H9 (cell line): ENCODE measurements around the gene WBP1. TPM values are rescaled to one million over a fixed set of nuclear protein-coding genes. Genes with fewer than 3 reads are reported as not detected.

Experiments used
- DNase-seq: peaks from one replicate; pipeline ENCODE4 v3.0.0-alpha.2; 2017
- H2AFZ ChIP-seq: one replicate; pipeline ENCODE4 v1.6.1; 2013; ENCODE audit warnings: mild to moderate bottlenecking, low read length, control low read depth, moderate library complexity
- H2AK5ac ChIP-seq: 2 replicates; pipeline ENCODE4 v1.6.1; 2013; ENCODE audit warnings: low read length, control low read depth, mixed read lengths; ENCODE audit not compliant: insufficient read length
- H2BK120ac ChIP-seq: one replicate; pipeline ENCODE4 v1.6.1; 2013; ENCODE audit warnings: low read depth, mild to moderate bottlenecking, low read length, control low read depth, inconsistent platforms; ENCODE audit not compliant: poor library complexity, severe bottlenecking
- H2BK12ac ChIP-seq: 2 replicates; pipeline ENCODE4 v1.6.1; 2013; ENCODE audit warnings: low read length, control low read depth, mixed read lengths, low read depth; ENCODE audit not compliant: insufficient read length
- H2BK15ac ChIP-seq: 2 replicates; pipeline ENCODE4 v1.6.1; 2013; ENCODE audit warnings: low read depth, low read length, control low read depth
- H2BK20ac ChIP-seq: one replicate; pipeline ENCODE4 v1.6.1; 2013; ENCODE audit warnings: low read depth, mild to moderate bottlenecking, low read length, control low read depth, inconsistent platforms; ENCODE audit not compliant: poor library complexity, severe bottlenecking
- H2BK5ac ChIP-seq: 2 replicates; pipeline ENCODE4 v1.6.1; 2013; ENCODE audit warnings: low read length, control low read depth, mixed read lengths; ENCODE audit not compliant: insufficient read length
- H3K14ac ChIP-seq: 2 replicates; pipeline ENCODE4 v1.6.1; 2013; ENCODE audit warnings: low read length, control low read depth; ENCODE audit not compliant: insufficient read depth
- H3K18ac ChIP-seq: 2 replicates; pipeline ENCODE4 v1.6.1; 2013; ENCODE audit warnings: low read depth, mild to moderate bottlenecking, mixed read lengths, low read length, control low read depth; ENCODE audit not compliant: insufficient read length
- H3K23ac ChIP-seq: 2 replicates; pipeline ENCODE4 v1.6.1; 2013; ENCODE audit warnings: low read length, control low read depth, mixed read lengths, low read depth; ENCODE audit not compliant: insufficient read length
- H3K23me2 ChIP-seq: 2 replicates; pipeline ENCODE4 v1.6.1; 2013; ENCODE audit warnings: low read depth, mild to moderate bottlenecking, mixed read lengths, low read length, control low read depth; ENCODE audit not compliant: insufficient read length, poor library complexity, severe bottlenecking
- H3K27ac ChIP-seq: 2 replicates; pipeline ENCODE4 v1.5.1; 2013; ENCODE audit warnings: low read length, control low read depth, mixed read lengths, low read depth; ENCODE audit not compliant: insufficient read length
- H3K27me3 ChIP-seq: 2 replicates; pipeline ENCODE4 v1.6.1; 2013; ENCODE audit warnings: low read length, control low read depth, inconsistent platforms; ENCODE audit not compliant: insufficient read depth
- H3K4ac ChIP-seq: 2 replicates; pipeline ENCODE4 v1.6.1; 2013; ENCODE audit warnings: low read depth, mild to moderate bottlenecking, control low read depth, inconsistent platforms, low read length, moderate library complexity
- H3K4me1 ChIP-seq: 2 replicates; pipeline ENCODE4 v1.6.1; 2013; ENCODE audit warnings: low read length, control low read depth, inconsistent platforms; ENCODE audit not compliant: insufficient read depth
- H3K4me2 ChIP-seq: 2 replicates; pipeline ENCODE4 v1.6.1; 2013; ENCODE audit warnings: low read length, control low read depth, mixed read lengths; ENCODE audit not compliant: insufficient read length, insufficient read depth
- H3K56ac ChIP-seq: 2 replicates; pipeline ENCODE4 v1.6.1; 2013; ENCODE audit warnings: low read depth, mild to moderate bottlenecking, mixed read lengths, low read length, control low read depth; ENCODE audit not compliant: insufficient read length
- H3K79me1 ChIP-seq: 2 replicates; pipeline ENCODE4 v1.6.1; 2013; ENCODE audit warnings: low read depth, mild to moderate bottlenecking, moderate library complexity, low read length, control low read depth, inconsistent platforms; ENCODE audit not compliant: insufficient read depth, poor library complexity, severe bottlenecking
- H3K79me2 ChIP-seq: 2 replicates; pipeline ENCODE4 v1.6.1; 2013; ENCODE audit warnings: low read length, control low read depth, inconsistent platforms; ENCODE audit not compliant: insufficient read depth
- H3K9ac ChIP-seq: 2 replicates; pipeline ENCODE4 v1.6.1; 2013; ENCODE audit warnings: low read length, control low read depth, mixed read lengths; ENCODE audit not compliant: insufficient read length; ENCODE audit errors: extremely low read depth
- H3K9me3 ChIP-seq: one replicate; pipeline ENCODE4 v1.6.1; 2013; ENCODE audit warnings: low read depth, low read length, inconsistent platforms; ENCODE audit not compliant: control insufficient read depth
- H3T11ph ChIP-seq: one replicate; pipeline ENCODE4 v1.6.1; 2013; ENCODE audit warnings: mild to moderate bottlenecking, low read length, control low read depth, inconsistent platforms
- H4K20me1 ChIP-seq: one replicate; pipeline ENCODE4 v1.6.1; 2013; ENCODE audit not compliant: control insufficient read depth, insufficient read length, insufficient read depth
- H4K5ac ChIP-seq: 2 replicates; pipeline ENCODE4 v1.6.1; 2013; ENCODE audit warnings: low read depth, mild to moderate bottlenecking, mixed read lengths, low read length, control low read depth; ENCODE audit not compliant: insufficient read length
- H4K8ac ChIP-seq: replicated peaks from 2 replicates; pipeline ENCODE4 v1.6.1; 2013; ENCODE audit warnings: low read length, control low read depth, mixed read lengths, low read depth; ENCODE audit not compliant: insufficient read length
- H4K91ac ChIP-seq: 2 replicates; pipeline ENCODE4 v1.6.1; 2013; ENCODE audit warnings: low read depth, mild to moderate bottlenecking, moderate library complexity, mixed read lengths, low read length, control low read depth; ENCODE audit not compliant: insufficient read length
- H3K27ac Mint-ChIP-seq, 3 experiments: 2 replicates in 2 of 3; 3 replicates in 1 of 3; pipeline ENCODE4 v1.8.0; 2020 to 2021; ENCODE audit warnings: mixed read lengths in 3 of 3, mild to moderate bottlenecking in 1 of 3, moderate library complexity in 1 of 3
- H3K27me3 Mint-ChIP-seq: 2 replicates; pipeline ENCODE4 v1.8.0; 2021; ENCODE audit warnings: low read depth, mild to moderate bottlenecking, moderate library complexity, mixed read lengths
- H3K36me3 Mint-ChIP-seq, 3 experiments: 2 replicates in 2 of 3; 3 replicates in 1 of 3; pipeline ENCODE4 v1.8.0; 2020 to 2021; ENCODE audit warnings: low read depth in 3 of 3, mixed read lengths in 3 of 3; ENCODE audit not compliant: insufficient read depth in 1 of 3
- H3K4me1 Mint-ChIP-seq, 2 experiments: 2 replicates each; pipeline ENCODE4 v1.8.0; 2020; ENCODE audit warnings: mixed read lengths in 2 of 2
- H3K4me3 Mint-ChIP-seq, 2 experiments: 2 replicates in 1 of 2; 3 replicates in 1 of 2; pipeline ENCODE4 v1.8.0; 2020 to 2021; ENCODE audit warnings: mild to moderate bottlenecking in 2 of 2, mixed read lengths in 2 of 2, moderate library complexity in 1 of 2
- H3K9me3 Mint-ChIP-seq, 2 experiments: 2 replicates in 1 of 2; 3 replicates in 1 of 2; pipeline ENCODE4 v1.8.0; 2020; ENCODE audit warnings: mild to moderate bottlenecking in 2 of 2, mixed read lengths in 2 of 2, moderate library complexity in 1 of 2
- CTCF ChIP-seq: fragments of 200-600 bp; sonication (generic); conservative IDR thresholded peaks from 3 replicates; pipeline ENCODE4 v1.8.0; 2021; ENCODE audit warnings: antibody characterized with exemption, mild to moderate bottlenecking
- WGBS: extraction: QIAGEN DNeasy Blood & Tissue Kit; methylation state at CpG from one replicate; pipeline ENCODE4 v1.1.7; 2013; ENCODE audit warnings: missing lambda C conversion rate, low lambda C conversion rate, mixed read lengths; ENCODE audit not compliant: insufficient read length; ENCODE audit errors: extremely low coverage; 5-methylcytosine and 5-hydroxymethylcytosine counted together
- total RNA-seq: library from RNA; stranded (reverse); gene quantifications from 2 replicates; pipeline ENCODE4 v1.2.1, GENCODE V29; 2021

WBP1 gene
- total RNA-seq, 1 experiment from 2014 or later: 82.1 TPM

- Histone ChIP-seq H3K27me3 (no peaks in the 10 kb centered on the region), H2BK15ac (no peak overlapping the region), H3K9ac (no peak overlapping the region), H3K4me2 (no peak overlapping the region), H2BK120ac (no peak overlapping the region), H4K91ac (no peak overlapping the region), H4K8ac (no peak overlapping the region), H3K79me2 (no peaks in the 10 kb centered on the region; the same call in 1 of the 2 replicates), H3K9me3 (no peaks in the 10 kb centered on the region), H2BK5ac (no peak overlapping the region), H3K4ac (no peak overlapping the region), H3K23ac (no peak overlapping the region), H2AK5ac (no peak overlapping the region), H3K27ac (no peak overlapping the region), H2BK20ac (no peak overlapping the region), H3T11ph (no peak overlapping the region), H3K14ac (no peak overlapping the region; the same call in 1 of the 2 replicates), H3K79me1 (peaks cover 4% of the 10 kb centered on the region), H2AFZ (no peak overlapping the region), H3K18ac (no peak overlapping the region), H3K56ac (no peak overlapping the region), H2BK12ac (no peak overlapping the region), H3K4me1 (peaks cover 2% of the 10 kb centered on the region; the same call in 1 of the 2 replicates), H4K20me1 (peaks cover 2% of the 10 kb centered on the region), H4K5ac (no peak overlapping the region), H3K23me2 (peaks cover 13% of the 10 kb centered on the region)
- TF ChIP-seq CTCF: peak; percentile 56; the same call in 2 of the 3 replicates
- peak overlapping the region in 1 of 2 experiments; percentile 29; a peak in 1 of 5 replicates for H3K4me3 Mint-ChIP-seq
- peaks cover 10 to 29% (median 24%) of the 10 kb centered on the region in 3 experiments; a peak in 6 of 7 replicates for H3K36me3 Mint-ChIP-seq
- WGBS: no CpG with 5 or more reads among the region's 27 CpGs
- no peaks in the 10 kb centered on the region for H3K9me3 Mint-ChIP-seq
- peak overlapping the region in 1 of 3 experiments; percentile 47; a peak in 1 of 7 replicates for H3K27ac Mint-ChIP-seq
- DNase-seq: peak; percentile 71
- no peaks in the 10 kb centered on the region for H3K27me3 Mint-ChIP-seq
- H3K4me1 Mint-ChIP-seq: peaks cover 20 to 26% of the 10 kb centered on the region in 2 experiments
Observed at GRCh38 chr2:74461187-74462053, 3.2 kb downstream of the WBP1 start.
